ENCODE data around the gene GRID2.

The GRID2 gene

GRCh38 chr4:92843784-92844183 is 540.0 kb downstream of the GRID2 start:
- Histone ChIP-seq H3K27me3 (ENCODE audit: control insufficient read depth, insufficient read depth, low read length) (no peaks in the 10 kb centered on the region), H3K27ac (ENCODE audit: low read length) (no peak overlapping the region), H3K9me3 (ENCODE audit: control insufficient read depth, low read depth, low read length) (no peaks in the 10 kb centered on the region), H3K4me3 (ENCODE audit: low read length) (no peak overlapping the region), H3K4me1 (ENCODE audit: control insufficient read depth, low read depth, low read length) (peaks cover 16% of the 10 kb centered on the region), H3K9ac (ENCODE audit: low read length) (no peak overlapping the region), H3K36me3 (ENCODE audit: control insufficient read depth, low read depth, low read length) (no peaks in the 10 kb centered on the region)

GRCh38 chr4:92847026-92847425 is 543.3 kb downstream of the GRID2 start:
- Histone ChIP-seq H3K27ac (ENCODE audit: low read length) (no peak overlapping the region), H3K27me3 (ENCODE audit: control insufficient read depth, insufficient read depth, low read length) (no peaks in the 10 kb centered on the region), H3K9ac (ENCODE audit: low read length) (no peak overlapping the region), H3K36me3 (ENCODE audit: control insufficient read depth, low read depth, low read length) (no peaks in the 10 kb centered on the region), H3K9me3 (ENCODE audit: control insufficient read depth, low read depth, low read length) (no peaks in the 10 kb centered on the region), H3K4me3 (ENCODE audit: low read length) (no peak overlapping the region), H3K4me1 (ENCODE audit: control insufficient read depth, low read depth, low read length) (peaks cover 16% of the 10 kb centered on the region)

- no peaks in the 10 kb centered on the region for H3K4me1 ChIP-seq (ENCODE audit: control insufficient read depth, low read depth, low read length)
- no peaks in the 10 kb centered on the region for H3K9me3 ChIP-seq (ENCODE audit: control insufficient read depth, low read depth, low read length)
- H3K27me3 ChIP-seq (ENCODE audit: control insufficient read depth, insufficient read depth, low read length): no peaks in the 10 kb centered on the region
- H3K36me3 ChIP-seq (ENCODE audit: control insufficient read depth, low read depth, low read length): no peaks in the 10 kb centered on the region
- no peak overlapping the region for H3K9ac ChIP-seq (ENCODE audit: low read length)
- H3K4me3 ChIP-seq (ENCODE audit: low read length): no peak overlapping the region
- no peak overlapping the region for H3K27ac ChIP-seq (ENCODE audit: low read length)
Measured at GRCh38 chr4:92862509-92862908, 558.7 kb downstream of the GRID2 start.

- Histone ChIP-seq H3K36me3 (ENCODE audit: control insufficient read depth, low read depth, low read length) (no peaks in the 10 kb centered on the region), H3K4me1 (ENCODE audit: control insufficient read depth, low read depth, low read length) (no peaks in the 10 kb centered on the region), H3K4me3 (ENCODE audit: low read length) (no peak overlapping the region), H3K9ac (ENCODE audit: low read length) (no peak overlapping the region), H3K27ac (ENCODE audit: low read length) (no peak overlapping the region), H3K27me3 (ENCODE audit: control insufficient read depth, insufficient read depth, low read length) (no peaks in the 10 kb centered on the region), H3K9me3 (ENCODE audit: control insufficient read depth, low read depth, low read length) (no peaks in the 10 kb centered on the region)
Measured at GRCh38 chr4:92864096-92864495, 560.3 kb downstream of the GRID2 start.

- H3K4me3 ChIP-seq (ENCODE audit: low read length): no peak overlapping the region
- H3K9me3 ChIP-seq (ENCODE audit: control insufficient read depth, low read depth, low read length): no peaks in the 10 kb centered on the region
- no peaks in the 10 kb centered on the region for H3K36me3 ChIP-seq (ENCODE audit: control insufficient read depth, low read depth, low read length)
- no peak overlapping the region for H3K27ac ChIP-seq (ENCODE audit: low read length)
- H3K4me1 ChIP-seq (ENCODE audit: control insufficient read depth, low read depth, low read length): no peaks in the 10 kb centered on the region
- H3K9ac ChIP-seq (ENCODE audit: low read length): no peak overlapping the region
- H3K27me3 ChIP-seq (ENCODE audit: control insufficient read depth, insufficient read depth, low read length): no peaks in the 10 kb centered on the region
Measured at GRCh38 chr4:92872604-92873003, 568.8 kb downstream of the GRID2 start.

GRCh38 chr4:92885632-92886031 is 581.9 kb downstream of the GRID2 start:
- no peaks in the 10 kb centered on the region for H3K36me3 ChIP-seq (ENCODE audit: control insufficient read depth, low read depth, low read length)
- H3K9me3 ChIP-seq (ENCODE audit: control insufficient read depth, low read depth, low read length): no peaks in the 10 kb centered on the region
- H3K9ac ChIP-seq (ENCODE audit: low read length): no peak overlapping the region
- no peaks in the 10 kb centered on the region for H3K4me1 ChIP-seq (ENCODE audit: control insufficient read depth, low read depth, low read length)
- H3K27ac ChIP-seq (ENCODE audit: low read length): no peak overlapping the region
- H3K27me3 ChIP-seq (ENCODE audit: control insufficient read depth, insufficient read depth, low read length): no peaks in the 10 kb centered on the region
- H3K4me3 ChIP-seq (ENCODE audit: low read length): no peak overlapping the region

GRCh38 chr4:92952426-92952825 is 648.7 kb downstream of the GRID2 start:
- H3K4me3 ChIP-seq (ENCODE audit: low read length): no peak overlapping the region
- H3K36me3 ChIP-seq (ENCODE audit: control insufficient read depth, low read depth, low read length): no peaks in the 10 kb centered on the region
- no peak overlapping the region for H3K9ac ChIP-seq (ENCODE audit: low read length)
- no peaks in the 10 kb centered on the region for H3K9me3 ChIP-seq (ENCODE audit: control insufficient read depth, low read depth, low read length)
- H3K27me3 ChIP-seq (ENCODE audit: control insufficient read depth, insufficient read depth, low read length): no peaks in the 10 kb centered on the region
- H3K4me1 ChIP-seq (ENCODE audit: control insufficient read depth, low read depth, low read length): no peaks in the 10 kb centered on the region
- no peak overlapping the region for H3K27ac ChIP-seq (ENCODE audit: low read length)

- no peaks in the 10 kb centered on the region for H3K36me3 ChIP-seq (ENCODE audit: control insufficient read depth, low read depth, low read length)
- no peaks in the 10 kb centered on the region for H3K27me3 ChIP-seq (ENCODE audit: control insufficient read depth, insufficient read depth, low read length)
- H3K9ac ChIP-seq (ENCODE audit: low read length): no peak overlapping the region
- no peak overlapping the region for H3K4me3 ChIP-seq (ENCODE audit: low read length)
- H3K9me3 ChIP-seq (ENCODE audit: control insufficient read depth, low read depth, low read length): no peaks in the 10 kb centered on the region
- no peak overlapping the region for H3K27ac ChIP-seq (ENCODE audit: low read length)
- H3K4me1 ChIP-seq (ENCODE audit: control insufficient read depth, low read depth, low read length): no peaks in the 10 kb centered on the region
Measured at GRCh38 chr4:92952897-92953296, 649.1 kb downstream of the GRID2 start.

- H3K4me3 ChIP-seq (ENCODE audit: low read length): no peak overlapping the region
- H3K36me3 ChIP-seq (ENCODE audit: control insufficient read depth, low read depth, low read length): no peaks in the 10 kb centered on the region
- H3K9me3 ChIP-seq (ENCODE audit: control insufficient read depth, low read depth, low read length): no peaks in the 10 kb centered on the region
- no peaks in the 10 kb centered on the region for H3K27me3 ChIP-seq (ENCODE audit: control insufficient read depth, insufficient read depth, low read length)
- no peak overlapping the region for H3K9ac ChIP-seq (ENCODE audit: low read length)
- H3K27ac ChIP-seq (ENCODE audit: low read length): no peak overlapping the region
- H3K4me1 ChIP-seq (ENCODE audit: control insufficient read depth, low read depth, low read length): no peaks in the 10 kb centered on the region
Measured at GRCh38 chr4:92953462-92953861, 649.7 kb downstream of the GRID2 start.

- no peaks in the 10 kb centered on the region for H3K4me1 ChIP-seq (ENCODE audit: control insufficient read depth, low read depth, low read length)
- H3K4me3 ChIP-seq (ENCODE audit: low read length): no peak overlapping the region
- H3K27ac ChIP-seq (ENCODE audit: low read length): no peak overlapping the region
- no peaks in the 10 kb centered on the region for H3K36me3 ChIP-seq (ENCODE audit: control insufficient read depth, low read depth, low read length)
- no peak overlapping the region for H3K9ac ChIP-seq (ENCODE audit: low read length)
- no peaks in the 10 kb centered on the region for H3K27me3 ChIP-seq (ENCODE audit: control insufficient read depth, insufficient read depth, low read length)
- no peaks in the 10 kb centered on the region for H3K9me3 ChIP-seq (ENCODE audit: control insufficient read depth, low read depth, low read length)
Measured at GRCh38 chr4:92961881-92962280, 658.1 kb downstream of the GRID2 start.

- no peaks in the 10 kb centered on the region for H3K4me1 ChIP-seq (ENCODE audit: control insufficient read depth, low read depth, low read length)
Measured at GRCh38 chr4:92962831-92963230, 659.1 kb downstream of the GRID2 start.

GRCh38 chr4:92968556-92968955 is 664.8 kb downstream of the GRID2 start:
- H3K27ac ChIP-seq (ENCODE audit: low read length): no peak overlapping the region
- no peaks in the 10 kb centered on the region for H3K36me3 ChIP-seq (ENCODE audit: control insufficient read depth, low read depth, low read length)
- no peaks in the 10 kb centered on the region for H3K9me3 ChIP-seq (ENCODE audit: control insufficient read depth, low read depth, low read length)
- no peaks in the 10 kb centered on the region for H3K4me1 ChIP-seq (ENCODE audit: control insufficient read depth, low read depth, low read length)
- H3K27me3 ChIP-seq (ENCODE audit: control insufficient read depth, insufficient read depth, low read length): no peaks in the 10 kb centered on the region
- H3K4me3 ChIP-seq (ENCODE audit: low read length): no peak overlapping the region
- no peak overlapping the region for H3K9ac ChIP-seq (ENCODE audit: low read length)

More at GRCh38 chr4:92962831-92963230, 659.1 kb downstream of the GRID2 start:
- no peaks in the 10 kb centered on the region for H3K27me3 ChIP-seq (ENCODE audit: control insufficient read depth, insufficient read depth, low read length)
- no peaks in the 10 kb centered on the region for H3K36me3 ChIP-seq (ENCODE audit: control insufficient read depth, low read depth, low read length)
- no peak overlapping the region for H3K27ac ChIP-seq (ENCODE audit: low read length)
- no peak overlapping the region for H3K4me3 ChIP-seq (ENCODE audit: low read length)
- H3K9ac ChIP-seq (ENCODE audit: low read length): no peak overlapping the region
- H3K9me3 ChIP-seq (ENCODE audit: control insufficient read depth, low read depth, low read length): no peaks in the 10 kb centered on the region
